ENCODE measurements around the gene DYSF. TPM values are rescaled to one million over a fixed set of nuclear protein-coding genes. Genes with fewer than 3 reads are reported as not detected.

The DYSF gene
- total RNA-seq, 2 donors from 2014 or later, result 0.77 to 1.6 TPM

DNA sequence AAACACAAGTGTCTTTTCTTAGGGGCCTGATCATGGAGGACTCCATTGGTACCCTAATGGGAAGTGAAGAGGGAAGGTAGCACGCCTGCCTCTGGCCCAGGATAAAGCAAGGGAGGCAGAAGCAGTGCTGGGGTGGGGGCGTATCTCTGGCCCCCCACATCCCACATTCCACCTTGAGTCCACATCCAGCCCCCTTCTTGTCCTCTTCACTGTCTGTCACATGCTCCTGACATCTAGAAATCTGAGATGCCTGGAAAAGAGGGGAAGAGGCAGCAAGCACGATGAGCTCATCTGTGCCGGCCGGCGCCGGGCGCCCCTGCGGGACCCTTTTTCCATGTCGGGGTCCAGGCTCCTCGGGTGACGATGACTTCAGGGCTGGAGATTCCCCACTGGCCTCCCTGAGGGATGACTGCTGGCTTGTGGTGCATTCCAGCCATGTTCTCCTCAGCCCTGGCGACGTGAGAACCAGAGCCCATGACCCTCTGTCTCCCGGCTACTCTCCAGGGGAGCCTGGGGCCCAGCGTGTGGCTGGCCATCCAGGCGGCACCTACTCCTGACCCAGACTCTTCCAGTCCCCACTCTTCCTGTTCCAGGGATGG lies 277.5 kb downstream of the DYSF start:
- no peaks in the 10 kb centered on the region for H3K4me1 Mint-ChIP-seq (ENCODE audit: low read depth)
- ATAC-seq (replicated peaks in 1 of 2) (no peak), DNase-seq (no peak)
- no peaks in the 10 kb centered on the region for H3K36me3 Mint-ChIP-seq (ENCODE audit: insufficient read depth in 2 of 2)
- peaks cover 5% of the 10 kb centered on the region for H3K27me3 Mint-ChIP-seq (ENCODE audit: low read depth)
- peaks cover 3% of the 10 kb centered on the region in 2 donors for H3K9me3 Mint-ChIP-seq
- H3K27ac Mint-ChIP-seq, result no peak overlapping the region
- no peak overlapping the region for H3K4me3 Mint-ChIP-seq

DNA sequence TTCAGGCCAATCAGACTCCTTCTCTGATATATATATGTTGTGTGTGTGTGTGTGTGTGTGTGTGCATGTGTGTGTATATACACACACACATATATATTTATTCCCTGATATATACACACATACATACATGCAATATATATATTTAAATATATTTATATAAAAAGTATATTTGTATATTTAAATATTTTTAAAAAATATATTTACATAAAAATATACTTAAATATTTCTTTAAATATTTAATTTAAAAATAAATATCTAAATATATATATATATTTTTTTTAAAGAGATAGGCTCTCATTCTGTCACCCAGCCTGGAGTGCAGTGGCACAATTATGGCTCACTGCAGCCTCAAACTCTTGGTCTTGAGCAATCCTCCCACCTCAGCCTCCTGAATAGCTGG lies 281.3 kb downstream of the DYSF start:
- Mint-ChIP-seq H3K4me3 (no peak overlapping the region), H3K27ac (no peak overlapping the region), H3K27me3 (ENCODE audit: low read depth) (peaks cover 5% of the 10 kb centered on the region), H3K4me1 (ENCODE audit: low read depth) (no peaks in the 10 kb centered on the region), H3K36me3 (ENCODE audit: insufficient read depth in 2 of 2) (no peaks in the 10 kb centered on the region), H3K9me3 (peaks cover 3% of the 10 kb centered on the region in 2 donors)
- DNase-seq (no peak), ATAC-seq (replicated peaks in 1 of 2) (no peak)

DNA sequence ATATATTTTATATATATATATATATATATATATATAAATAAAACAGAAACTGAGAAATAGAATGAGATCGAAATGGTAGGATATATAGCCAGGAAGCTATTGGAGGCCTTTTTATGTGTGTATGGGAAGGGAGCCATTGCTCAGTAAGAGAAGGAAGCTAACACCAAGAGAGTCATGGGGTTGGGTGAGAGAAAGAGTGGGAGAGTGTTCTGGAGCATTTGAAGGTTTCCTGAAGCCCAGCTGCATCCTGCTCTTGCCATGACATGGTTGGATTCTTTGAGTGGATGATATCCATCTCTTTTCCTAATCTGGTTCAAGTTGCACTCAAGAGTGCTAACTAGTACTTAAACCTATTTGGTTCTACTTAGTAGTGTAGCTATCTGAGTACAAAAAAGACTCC lies 282.3 kb downstream of the DYSF start:
- H3K9me3 Mint-ChIP-seq, result peaks cover 3% of the 10 kb centered on the region in 2 donors
- DNase-seq (no peak), ATAC-seq (replicated peaks in 1 of 2) (no peak)
- H3K4me3 Mint-ChIP-seq, result no peak overlapping the region
- no peak overlapping the region for H3K27ac Mint-ChIP-seq
- no peaks in the 10 kb centered on the region for H3K36me3 Mint-ChIP-seq (ENCODE audit: insufficient read depth in 2 of 2)
- H3K27me3 Mint-ChIP-seq (ENCODE audit: low read depth), result peaks cover 5% of the 10 kb centered on the region
- no peaks in the 10 kb centered on the region for H3K4me1 Mint-ChIP-seq (ENCODE audit: low read depth)

Other genes starting within 250 kb of the DYSF start
- 1 to 10 TPM; 3.1 to 5.3 TPM for gene PAIP2B, start 226.5 kb upstream of the DYSF start, total RNA-seq
- gene ZNF638, start 121.8 kb upstream of the DYSF start, total RNA-seq, result 100 to 1,000 TPM; 107 to 111 TPM